ENCODE results near the gene NHLRC4. TPM values are rescaled to one million over a fixed set of nuclear protein-coding genes. Genes with fewer than 3 reads are reported as not detected.

The NHLRC4 gene
- polyA plus RNA-seq, 3 donors, result 0.29 to 0.57 (median 0.36) TPM

DNA sequence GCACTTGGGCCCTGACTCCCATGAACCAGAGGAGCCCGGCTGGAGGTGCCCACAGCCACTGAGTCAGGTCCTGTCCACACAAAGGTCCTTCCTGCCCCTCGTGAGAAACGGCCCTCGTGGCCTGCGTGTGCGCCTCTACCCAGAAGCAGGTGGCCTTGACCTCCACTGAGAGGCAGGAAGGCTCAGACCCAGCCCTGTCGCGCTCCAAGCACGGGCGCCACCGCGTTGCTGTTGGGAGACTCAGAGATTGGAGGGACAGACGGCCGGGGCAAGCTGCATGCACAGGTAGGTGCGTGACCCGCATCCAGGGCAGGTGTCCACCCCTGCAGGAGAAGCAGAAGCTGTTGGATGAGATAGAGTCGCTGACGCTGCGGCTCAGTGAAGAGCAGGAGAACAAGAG lies 47.4 kb upstream of the NHLRC4 start:
- no peak overlapping the region for H3K4me3 Mint-ChIP-seq
- no peak overlapping the region for H3K9ac ChIP-seq (ENCODE audit: insufficient read depth, low read length, poor library complexity, severe bottlenecking)
- peaks cover 0 to 11% of the 10 kb centered on the region in 2 donors for H3K36me3 Mint-ChIP-seq
- H3K4me1 Mint-ChIP-seq, result peaks cover 3% of the 10 kb centered on the region
- H3K4me3 ChIP-seq (replicated peaks in 1 of 3; ENCODE audit: low read depth in 2 of 3, low read length in 3 of 3), result no peak overlapping the region
- no peak overlapping the region for H2AFZ ChIP-seq (ENCODE audit: insufficient read depth, low read depth, low read length, poor library complexity, severe bottlenecking)
- no peaks in the 10 kb centered on the region for H3K4me1 ChIP-seq (ENCODE audit: control insufficient read depth in 1 of 2, insufficient read depth in 2 of 2, low read length in 2 of 2)
- peaks cover 0 to 9% of the 10 kb centered on the region in 2 donors for H3K36me3 ChIP-seq (replicated peaks in 1 of 2; ENCODE audit: control insufficient read depth in 1 of 2, insufficient read depth in 2 of 2, low read length in 2 of 2)
- H3K79me2 ChIP-seq (ENCODE audit: insufficient read depth, low read length), result no peaks in the 10 kb centered on the region
- peaks cover 0 to 2% (median 0%) of the 10 kb centered on the region in 3 donors for H3K27me3 Mint-ChIP-seq (ENCODE audit: low read depth in 3 of 3)
- H3K4me2 ChIP-seq (replicated peaks; ENCODE audit: extremely low read depth, low read length, poor library complexity, severe bottlenecking), result no peak overlapping the region
- peak in 1 of 3 donors; percentile 4 for DNase-seq
- no peaks in the 10 kb centered on the region for H3K9me3 ChIP-seq (replicated peaks in 1 of 2; ENCODE audit: control insufficient read depth in 1 of 2, insufficient read depth in 1 of 2, low read length in 2 of 2)
- no peaks in the 10 kb centered on the region for H4K20me1 ChIP-seq (ENCODE audit: insufficient read depth, low read length)
- H3K27me3 ChIP-seq (ENCODE audit: control insufficient read depth in 2 of 2, insufficient read depth in 2 of 2, low read length in 2 of 2), result no peaks in the 10 kb centered on the region
- 94% methylated on average over 15 of the region's 19 CpGs for whole genome bisulfite sequencing (ENCODE audit: insufficient coverage)
- no peaks in the 10 kb centered on the region for H3K9me3 Mint-ChIP-seq
- TF ChIP-seq, protein P1, sequence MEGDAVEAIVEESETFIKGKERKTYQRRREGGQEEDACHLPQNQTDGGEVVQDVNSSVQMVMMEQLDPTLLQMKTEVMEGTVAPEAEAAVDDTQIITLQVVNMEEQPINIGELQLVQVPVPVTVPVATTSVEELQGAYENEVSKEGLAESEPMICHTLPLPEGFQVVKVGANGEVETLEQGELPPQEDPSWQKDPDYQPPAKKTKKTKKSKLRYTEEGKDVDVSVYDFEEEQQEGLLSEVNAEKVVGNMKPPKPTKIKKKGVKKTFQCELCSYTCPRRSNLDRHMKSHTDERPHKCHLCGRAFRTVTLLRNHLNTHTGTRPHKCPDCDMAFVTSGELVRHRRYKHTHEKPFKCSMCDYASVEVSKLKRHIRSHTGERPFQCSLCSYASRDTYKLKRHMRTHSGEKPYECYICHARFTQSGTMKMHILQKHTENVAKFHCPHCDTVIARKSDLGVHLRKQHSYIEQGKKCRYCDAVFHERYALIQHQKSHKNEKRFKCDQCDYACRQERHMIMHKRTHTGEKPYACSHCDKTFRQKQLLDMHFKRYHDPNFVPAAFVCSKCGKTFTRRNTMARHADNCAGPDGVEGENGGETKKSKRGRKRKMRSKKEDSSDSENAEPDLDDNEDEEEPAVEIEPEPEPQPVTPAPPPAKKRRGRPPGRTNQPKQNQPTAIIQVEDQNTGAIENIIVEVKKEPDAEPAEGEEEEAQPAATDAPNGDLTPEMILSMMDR (IDR thresholded peaks at IDR 0.05), result no peak
- peak overlapping the region in 2 of 7 donors; percentile 37 to 66 for H3K27ac Mint-ChIP-seq
- intact Hi-C loops (cut with micrococcal nuclease), result no loop called here
- no peak overlapping the region for H3K27ac ChIP-seq (ENCODE audit: low read depth in 1 of 2, low read length in 2 of 2)

DNA sequence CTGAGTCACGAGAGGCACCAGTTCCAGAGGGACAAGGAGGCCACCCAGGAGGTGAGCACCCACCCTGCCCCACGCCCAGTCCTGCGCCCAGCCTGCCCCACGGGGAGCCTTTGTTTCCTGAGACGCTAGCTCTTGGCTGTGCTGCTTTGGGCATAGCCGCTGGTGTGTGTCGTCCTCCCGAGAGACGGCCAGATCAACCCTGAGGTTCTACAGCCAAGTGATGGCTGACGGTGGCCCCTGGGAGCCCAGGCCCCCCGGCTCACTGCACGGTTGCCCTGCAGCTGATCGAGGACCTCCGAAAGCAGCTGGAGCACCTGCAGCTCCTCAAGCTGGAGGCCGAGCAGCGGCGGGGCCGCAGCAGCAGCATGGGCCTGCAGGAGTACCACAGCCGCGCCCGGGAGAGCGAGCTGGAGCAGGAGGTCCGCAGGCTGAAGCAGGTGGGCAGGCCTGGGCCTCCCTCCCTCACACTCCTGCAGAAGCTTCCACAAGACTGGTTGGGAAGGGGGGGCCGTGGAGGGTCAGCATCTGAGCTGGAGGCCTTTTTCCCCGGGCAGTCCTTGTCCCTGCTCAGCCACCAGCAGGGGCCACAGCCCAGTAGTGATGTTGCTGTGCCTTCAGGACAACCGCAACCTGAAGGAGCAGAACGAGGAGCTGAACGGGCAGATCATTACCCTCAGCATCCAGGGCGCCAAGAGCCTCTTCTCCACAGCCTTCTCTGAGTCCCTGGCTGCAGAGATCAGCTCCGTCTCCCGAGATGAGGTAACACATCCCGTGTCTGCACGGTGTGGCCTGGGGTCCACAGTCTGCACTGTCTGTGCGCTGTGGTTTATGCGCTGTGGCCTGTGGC lies 46.7 kb upstream of the NHLRC4 start:
- Mint-ChIP-seq H3K4me1 (peaks cover 3% of the 10 kb centered on the region), H3K27me3 (ENCODE audit: low read depth in 3 of 3) (peaks cover 0 to 2% (median 0%) of the 10 kb centered on the region in 3 donors), H3K9me3 (no peaks in the 10 kb centered on the region), H3K27ac (peak overlapping the region in 1 of 7 donors; percentile 66), H3K4me3 (no peak overlapping the region), H3K36me3 (peaks cover 0 to 11% of the 10 kb centered on the region in 2 donors)
- no peak overlapping the region for H2AFZ ChIP-seq (ENCODE audit: insufficient read depth, low read depth, low read length, poor library complexity, severe bottlenecking)
- no peaks in the 10 kb centered on the region for H3K27me3 ChIP-seq (ENCODE audit: control insufficient read depth in 2 of 2, insufficient read depth in 2 of 2, low read length in 2 of 2)
- no peak overlapping the region for H3K27ac ChIP-seq (ENCODE audit: low read depth in 1 of 2, low read length in 2 of 2)
- TF ChIP-seq, protein P1 (IDR thresholded peaks at IDR 0.05), result no peak
- intact Hi-C loops (cut with micrococcal nuclease), result no loop called here
- no peaks in the 10 kb centered on the region for H3K9me3 ChIP-seq (replicated peaks in 1 of 2; ENCODE audit: control insufficient read depth in 1 of 2, insufficient read depth in 1 of 2, low read length in 2 of 2)
- no peaks in the 10 kb centered on the region for H3K79me2 ChIP-seq (ENCODE audit: insufficient read depth, low read length)
- H3K9ac ChIP-seq (ENCODE audit: insufficient read depth, low read length, poor library complexity, severe bottlenecking), result no peak overlapping the region
- no peaks in the 10 kb centered on the region for H4K20me1 ChIP-seq (ENCODE audit: insufficient read depth, low read length)
- no peak overlapping the region for H3K4me2 ChIP-seq (replicated peaks; ENCODE audit: extremely low read depth, low read length, poor library complexity, severe bottlenecking)
- H3K36me3 ChIP-seq (replicated peaks in 1 of 2; ENCODE audit: control insufficient read depth in 1 of 2, insufficient read depth in 2 of 2, low read length in 2 of 2), result peaks cover 0 to 9% of the 10 kb centered on the region in 2 donors
- H3K4me3 ChIP-seq (replicated peaks in 1 of 3; ENCODE audit: low read depth in 2 of 3, low read length in 3 of 3), result no peak overlapping the region
- DNase-seq, result no peak
- WGBS (ENCODE audit: insufficient coverage), result 97% methylated on average over 28 of the region's 35 CpGs
- H3K4me1 ChIP-seq (ENCODE audit: control insufficient read depth in 1 of 2, insufficient read depth in 2 of 2, low read length in 2 of 2), result peaks cover 0 to 2% of the 10 kb centered on the region in 2 donors

Measured in CD14-positive monocyte (primary cell).